ENCODE data around the gene ANKRD65.

GRCh38 chr1:1371364-1371745, 49.7 kb downstream of the ANKRD65 start:
- no peak for TF ChIP-seq POLR2A (IDR thresholded peaks at IDR 0.05)
- TF ChIP-seq CTCF (IDR thresholded peaks at IDR 0.05 in 8 of 11, conservative IDR thresholded peaks at IDR 0.05 in 3 of 11): no peak

All from spleen (tissue), 7 donors.